HG02642 (cell line): ENCODE results near the gene C1orf53.

Source experiments
- ATAC-seq: cut with Tn5 transposase; IDR thresholded peaks from one replicate; pipeline ENCODE4 v1.9.1; 2021; ENCODE audit warnings: mild to moderate bottlenecking; ENCODE audit not compliant: unreplicated experiment, poor library complexity

Gene C1orf53

DNA sequence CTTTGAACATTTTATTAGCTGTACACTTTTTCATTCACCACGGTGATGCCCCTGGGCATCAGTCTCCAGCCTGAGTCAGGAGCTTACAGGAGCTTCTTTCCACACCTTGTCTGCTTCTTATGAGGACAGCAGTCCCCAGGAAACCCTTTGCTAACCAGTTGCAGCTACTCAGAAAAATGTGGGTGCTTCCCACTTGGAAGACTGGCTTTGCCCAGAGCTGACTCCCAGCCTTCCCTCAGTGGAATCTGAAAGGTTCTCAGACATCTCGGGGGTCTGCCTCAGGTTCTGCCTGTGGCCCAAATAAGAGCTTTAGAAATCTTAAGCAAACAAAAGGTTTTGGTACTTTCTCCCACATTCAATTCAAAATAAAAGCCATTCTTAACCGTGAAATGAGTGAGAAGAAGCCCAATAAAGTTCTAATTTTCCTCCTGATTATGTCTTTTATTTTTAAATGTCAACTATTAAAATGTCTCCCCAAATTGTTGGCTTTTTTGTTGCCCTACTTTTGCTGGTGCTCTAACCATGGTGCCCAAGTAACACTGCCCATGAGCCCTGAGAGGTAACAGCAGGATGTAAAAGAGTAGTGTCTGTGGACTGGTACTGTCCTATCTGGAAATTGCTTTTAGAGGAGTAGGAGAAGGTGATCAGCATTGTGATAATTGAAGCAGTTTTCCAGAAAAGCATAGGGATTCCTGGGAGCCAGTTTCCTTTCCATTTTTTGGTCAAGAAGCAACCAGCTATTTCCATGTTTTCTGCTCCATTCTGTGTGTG lies 5.6 kb downstream of the C1orf53 start:
- ATAC-seq, result no peak

DNA sequence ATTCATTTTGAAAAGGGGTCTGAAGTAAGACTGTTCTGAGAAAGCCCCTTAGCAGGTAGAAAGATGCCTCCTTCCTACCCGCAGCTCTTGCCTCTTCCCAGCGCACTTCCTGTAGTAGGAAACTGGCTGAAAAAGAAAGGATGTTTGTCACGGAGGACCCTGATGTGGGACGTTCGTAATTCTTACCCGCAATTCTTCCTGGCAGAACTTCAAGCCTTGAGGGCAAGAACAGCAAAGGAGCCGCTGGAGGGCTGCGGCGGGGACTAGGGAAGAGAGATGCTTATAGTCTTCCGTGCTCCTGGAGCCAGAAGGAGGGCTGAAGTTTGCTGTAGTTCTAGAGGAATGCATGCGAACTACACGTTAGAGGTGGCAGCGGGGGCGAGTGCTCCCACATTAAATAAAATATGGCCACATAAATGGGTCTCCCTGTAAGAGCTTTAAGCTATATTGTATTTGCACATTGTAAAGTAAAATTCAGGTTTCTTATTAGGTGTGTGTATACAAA lies 6.3 kb downstream of the C1orf53 start:
- ATAC-seq, result no peak

DNA sequence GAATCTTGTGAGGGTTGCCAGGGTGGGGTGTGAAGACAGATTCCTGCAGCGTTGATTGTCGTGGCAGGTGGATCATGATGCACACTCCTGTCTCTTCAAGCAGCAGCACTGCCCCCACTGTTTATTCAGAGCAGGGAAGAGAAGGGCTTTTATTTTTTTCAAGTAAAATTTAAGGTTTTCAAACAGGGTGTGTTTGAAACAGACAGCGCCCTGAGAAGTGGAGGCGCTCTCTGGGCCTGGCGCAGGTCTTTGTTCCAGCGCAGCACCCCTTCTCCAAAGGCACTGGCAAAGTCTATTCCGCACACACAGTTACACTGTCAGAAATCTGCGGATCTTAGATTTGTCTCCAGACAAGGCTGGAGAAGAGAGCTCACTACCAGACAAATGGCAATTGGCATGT lies 7.0 kb downstream of the C1orf53 start:
- ATAC-seq, result no peak

DNA sequence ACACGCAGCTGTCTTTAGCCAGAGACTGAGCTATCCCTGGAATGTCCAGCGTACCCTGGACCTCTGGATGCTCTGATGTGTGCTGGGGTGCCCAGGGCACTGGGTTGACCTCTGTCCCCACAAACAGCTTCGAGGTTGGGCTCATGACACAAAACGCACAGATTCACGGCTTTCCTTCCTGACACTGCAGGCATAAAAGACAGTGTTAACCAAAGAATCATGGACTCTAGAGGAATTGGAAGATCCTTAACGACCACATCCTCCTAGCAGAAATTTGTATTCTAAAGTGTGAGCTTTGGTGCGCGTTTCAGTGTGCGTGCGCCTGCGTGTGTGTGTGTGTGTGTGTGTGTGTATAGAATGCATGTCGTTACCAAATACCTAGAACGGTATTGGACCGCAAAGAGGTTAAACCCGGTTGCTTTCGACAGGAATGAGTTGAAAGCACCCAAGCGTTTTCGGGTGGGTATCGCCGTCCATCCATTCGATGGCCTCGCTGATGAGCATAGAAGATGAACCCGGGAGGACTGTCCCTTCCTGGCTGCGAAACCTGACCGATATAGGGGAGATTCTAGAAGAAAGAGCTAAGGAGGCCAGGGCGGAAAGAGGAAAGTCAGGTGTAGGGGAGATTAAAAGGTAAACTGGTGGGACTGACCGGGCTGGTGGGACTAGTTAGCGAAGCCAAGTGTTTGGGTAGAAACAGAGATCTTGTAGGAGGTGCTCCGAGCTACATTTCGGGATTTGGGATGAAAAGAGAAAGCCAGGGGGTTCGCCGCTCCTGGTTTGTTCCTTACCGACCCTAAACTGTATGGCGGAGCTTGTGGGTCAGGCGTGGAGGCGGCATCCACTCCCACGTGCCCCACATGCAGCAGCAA lies 7.9 kb downstream of the C1orf53 start:
- ATAC-seq, result no peak

DNA sequence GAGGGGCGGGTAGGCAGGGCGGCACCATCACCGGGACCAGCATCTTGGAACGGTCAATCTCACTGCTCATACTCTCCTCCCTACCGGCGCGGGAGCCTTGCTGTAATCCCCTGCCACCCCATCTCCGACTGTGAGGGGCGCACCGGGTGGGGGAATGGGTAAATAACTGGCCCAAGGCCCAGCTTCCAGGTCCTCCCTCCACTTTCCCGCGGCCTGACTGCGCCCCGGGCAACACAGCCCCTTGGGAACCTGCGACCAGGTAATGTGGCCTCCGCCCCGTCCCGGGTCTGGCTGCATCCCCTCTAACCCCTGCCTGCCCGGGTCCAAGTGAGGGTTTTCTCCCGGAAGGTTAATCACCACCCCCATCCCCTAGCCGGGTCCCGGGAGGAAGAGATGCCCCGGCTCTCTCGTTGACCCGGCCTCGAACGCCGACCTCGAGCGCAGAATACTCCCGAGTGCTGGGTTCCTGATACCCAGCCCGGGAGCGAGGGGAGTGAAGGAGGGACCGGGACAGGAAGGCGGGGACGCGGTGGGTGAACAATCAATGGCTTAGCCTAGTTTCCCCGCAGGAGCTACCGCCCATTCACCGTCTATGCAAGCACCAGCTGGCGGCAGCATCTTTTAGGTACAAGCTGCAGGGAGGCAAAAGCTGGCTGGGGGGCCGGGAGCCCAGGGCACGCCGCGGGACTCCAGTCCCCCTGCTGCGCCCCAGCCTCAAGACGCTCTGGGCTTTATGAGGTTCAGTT lies 8.9 kb downstream of the C1orf53 start:
- ATAC-seq, result no peak

DNA sequence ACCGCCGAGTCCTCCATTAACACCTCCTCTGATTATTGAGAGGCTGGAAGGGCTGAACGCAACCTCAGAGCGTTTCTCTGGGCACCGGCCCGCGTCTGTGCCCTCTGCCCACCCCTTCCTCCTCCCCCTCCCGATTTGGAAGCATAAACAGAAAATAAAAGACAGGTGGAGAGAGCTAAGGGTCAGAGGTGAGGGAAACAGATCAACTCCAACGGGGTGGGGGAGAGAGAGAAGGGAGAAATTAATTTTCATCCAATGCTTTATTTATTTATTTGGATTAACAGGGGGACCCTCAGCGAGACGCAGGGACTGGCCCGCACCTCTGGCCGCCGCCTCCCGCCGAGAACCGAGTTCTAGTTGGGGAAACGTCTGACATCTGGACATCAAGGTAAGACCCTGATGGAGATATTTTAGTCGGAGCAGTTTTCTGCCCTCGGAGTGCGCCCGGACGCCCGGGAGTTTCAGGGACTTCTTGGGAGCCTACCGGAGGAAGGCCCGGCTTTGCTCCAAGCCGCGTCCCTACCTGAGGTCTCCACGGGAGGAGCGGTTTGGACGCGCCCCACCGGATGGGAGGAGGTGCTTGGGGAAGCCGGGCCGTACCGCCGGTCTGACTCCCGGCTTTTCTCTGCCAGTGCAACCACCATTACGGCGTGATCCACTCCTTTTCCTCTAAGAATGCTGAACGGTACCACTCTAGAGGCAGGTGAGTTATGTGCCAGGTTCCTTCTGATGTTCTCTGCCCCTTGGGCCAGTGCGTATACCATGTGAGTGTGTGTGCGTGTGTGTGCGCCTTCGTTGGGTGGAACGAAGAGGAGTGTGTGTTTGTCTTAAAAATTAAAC lies 9.6 kb downstream of the C1orf53 start:
- ATAC-seq, result no peak

DNA sequence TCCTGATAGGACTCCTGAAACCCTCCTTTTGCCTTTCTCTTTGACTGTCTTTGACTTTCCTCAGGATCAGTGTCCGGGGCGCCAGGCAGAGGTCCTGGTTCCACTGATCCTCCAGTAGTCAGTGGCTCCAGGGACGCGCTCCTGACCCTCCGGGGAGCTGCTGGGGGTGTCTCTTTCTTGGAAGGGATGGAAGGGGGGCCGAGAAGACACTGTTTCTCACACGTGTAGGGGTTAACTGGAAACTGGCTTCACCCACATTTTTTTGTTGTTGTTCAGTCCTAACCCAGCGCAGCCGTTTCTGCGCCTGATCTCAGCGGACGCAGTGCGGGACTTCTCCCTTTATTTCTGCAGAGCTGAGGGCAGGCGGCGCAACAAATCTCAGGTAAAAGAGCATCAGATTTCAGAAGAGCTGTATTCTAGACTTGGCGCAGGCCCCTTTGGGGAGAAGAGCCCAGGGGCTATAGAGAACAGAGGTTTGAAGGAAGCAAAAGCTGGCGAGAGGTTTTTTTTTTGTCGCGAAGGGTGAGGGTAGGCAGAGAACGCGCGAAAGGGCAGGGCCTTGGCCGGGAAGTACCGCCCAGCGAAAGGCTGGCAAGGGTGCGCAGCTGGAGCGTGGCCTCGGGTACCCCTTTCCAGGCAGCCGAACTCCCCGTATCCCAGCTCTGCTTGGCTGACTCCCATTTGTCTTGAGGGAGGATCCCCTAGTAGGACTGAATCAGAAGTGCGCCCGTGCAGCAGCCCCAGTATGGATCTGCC lies 10.5 kb downstream of the C1orf53 start:
- ATAC-seq, result no peak

DNA sequence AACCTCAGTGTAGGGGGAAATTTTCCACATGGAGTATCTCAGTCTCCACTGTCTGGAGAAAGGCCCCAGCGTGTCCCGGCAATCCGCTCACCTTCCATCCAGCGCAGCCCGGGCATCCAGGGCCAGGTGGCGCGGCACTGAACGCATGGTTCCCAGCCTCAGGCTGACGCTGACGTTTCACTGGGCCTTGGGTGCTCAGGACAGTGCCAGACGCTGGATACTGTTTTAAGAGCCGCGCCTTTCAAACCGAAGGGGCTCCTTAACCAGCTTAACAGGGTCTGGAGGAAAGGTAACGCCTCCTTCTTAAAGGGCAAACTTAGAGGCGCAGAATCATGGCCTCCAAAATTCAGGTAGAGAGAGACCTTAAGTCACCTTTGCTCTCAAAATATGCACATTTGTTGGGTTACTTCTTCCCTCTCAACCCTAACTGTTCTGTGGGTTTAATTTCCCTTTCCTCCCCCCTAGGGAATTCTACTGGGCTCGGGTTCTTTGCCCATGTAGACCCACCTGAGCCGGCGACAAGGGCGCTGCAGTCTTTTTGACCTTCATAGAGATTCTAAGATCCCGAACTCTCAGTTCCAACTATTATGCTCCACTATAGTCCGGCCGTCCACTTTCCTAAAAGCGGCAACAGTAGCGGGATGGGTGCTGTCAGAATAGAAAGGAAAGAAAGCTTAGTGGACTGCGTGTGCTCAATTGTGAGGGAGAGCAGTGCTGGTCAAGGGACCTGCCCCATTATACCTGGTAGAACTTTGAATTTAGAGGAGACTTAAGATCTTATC lies 11.3 kb downstream of the C1orf53 start:
- ATAC-seq, result no peak

DNA sequence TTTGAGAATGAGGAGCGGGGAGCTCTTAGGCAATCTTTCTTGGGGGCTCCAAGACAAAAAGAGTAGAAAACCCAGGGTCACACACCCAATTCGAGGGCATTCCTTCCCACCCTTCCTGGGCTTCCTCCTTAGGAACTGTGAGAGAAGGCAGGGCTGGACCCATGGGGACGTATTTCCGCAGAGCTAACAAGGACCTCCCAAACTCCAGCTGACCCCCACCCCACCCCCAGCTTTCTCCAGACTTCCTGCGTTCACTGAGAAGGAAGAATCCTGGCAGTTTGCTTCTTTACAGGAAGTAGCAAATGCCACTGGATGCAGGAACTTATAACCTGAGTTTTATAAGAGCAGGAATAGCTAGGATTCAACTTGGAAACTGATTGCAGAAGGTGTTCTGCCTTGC lies 12.1 kb downstream of the C1orf53 start:
- ATAC-seq, result no peak

DNA sequence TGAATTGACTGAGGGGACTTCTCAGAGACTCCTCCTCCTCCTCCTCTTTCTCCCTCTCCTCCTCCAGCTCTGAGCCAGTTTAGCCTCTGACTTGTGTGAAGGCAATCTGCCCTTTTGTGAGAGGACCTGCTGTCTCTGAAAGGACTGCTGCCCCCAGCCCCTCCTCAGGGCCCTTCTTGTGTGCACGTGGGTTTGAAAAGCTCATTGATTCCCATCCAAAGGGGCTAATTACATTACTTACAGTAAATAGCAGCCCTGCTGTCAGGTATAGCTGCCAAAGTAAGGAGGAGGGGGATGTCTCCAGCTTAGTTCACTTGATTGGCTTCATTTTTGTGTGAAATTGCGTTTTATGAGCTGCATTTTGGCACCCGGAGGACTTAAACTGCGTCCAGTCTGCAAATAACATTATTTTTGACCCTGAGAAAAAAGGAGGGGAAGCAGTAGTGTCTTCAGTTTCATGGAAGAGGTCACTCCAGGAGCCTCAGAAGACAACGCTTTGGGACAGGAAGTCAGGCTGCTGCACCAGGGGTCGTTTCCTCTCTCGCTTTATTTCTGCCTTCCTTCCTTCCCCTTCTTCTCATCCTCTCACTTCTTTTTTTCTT lies 12.9 kb downstream of the C1orf53 start:
- no peak for ATAC-seq

DNA sequence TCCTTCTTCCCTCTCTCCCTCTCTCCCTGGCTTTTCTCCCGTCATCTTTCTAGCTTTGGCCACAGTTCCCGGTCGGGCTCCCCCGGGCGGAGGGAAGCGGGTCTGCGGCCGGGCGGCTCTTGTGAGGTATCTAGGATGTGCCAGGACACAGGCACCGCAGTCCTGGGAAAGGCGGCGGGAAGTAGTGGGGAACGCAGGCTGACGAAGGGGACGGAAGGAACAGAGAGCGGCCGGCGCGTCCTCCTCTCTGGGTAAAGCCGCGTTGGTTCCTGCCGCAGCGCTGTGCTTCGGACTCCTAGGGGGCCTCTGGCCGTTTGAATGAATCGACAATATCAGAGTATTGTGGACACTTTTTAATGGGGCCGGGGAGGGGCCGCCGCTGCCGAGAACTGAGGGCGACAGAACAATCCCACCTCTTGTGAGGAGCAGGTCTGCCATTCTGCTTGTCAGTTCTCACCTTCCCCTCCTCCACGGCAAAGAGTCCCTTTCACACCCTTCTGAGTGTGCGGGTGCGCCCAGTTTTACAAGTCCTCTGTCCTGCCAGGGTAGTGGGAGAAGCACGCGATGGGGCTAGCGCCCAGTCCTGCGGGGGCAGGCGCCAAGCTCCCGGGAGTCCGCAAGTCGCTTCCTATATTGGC lies 13.6 kb downstream of the C1orf53 start:
- ATAC-seq, result no peak

DNA sequence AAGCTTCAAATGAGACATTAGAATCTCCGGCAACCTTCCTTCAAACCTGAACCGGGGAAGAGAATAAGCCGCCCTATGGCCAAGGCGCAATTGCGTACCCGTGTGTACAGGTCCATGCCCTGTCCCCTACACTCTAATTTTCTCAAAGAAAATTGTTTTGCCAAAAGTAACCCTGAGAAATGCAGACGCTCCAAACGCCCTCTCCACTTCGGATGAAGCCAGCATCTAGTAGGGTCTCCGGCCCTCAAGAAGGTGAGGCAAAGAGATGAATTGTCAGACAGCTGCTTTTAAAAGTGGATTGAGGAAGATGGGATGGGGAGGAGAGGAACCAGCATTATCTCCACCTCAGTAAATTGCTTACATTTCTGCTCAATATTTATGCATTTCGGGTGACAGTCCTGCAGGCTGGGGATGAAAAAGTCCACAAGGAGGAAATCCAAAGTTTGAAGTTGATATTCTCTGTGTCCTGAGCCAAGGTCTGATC lies 14.1 kb downstream of the C1orf53 start:
- ATAC-seq, result no peak

DNA sequence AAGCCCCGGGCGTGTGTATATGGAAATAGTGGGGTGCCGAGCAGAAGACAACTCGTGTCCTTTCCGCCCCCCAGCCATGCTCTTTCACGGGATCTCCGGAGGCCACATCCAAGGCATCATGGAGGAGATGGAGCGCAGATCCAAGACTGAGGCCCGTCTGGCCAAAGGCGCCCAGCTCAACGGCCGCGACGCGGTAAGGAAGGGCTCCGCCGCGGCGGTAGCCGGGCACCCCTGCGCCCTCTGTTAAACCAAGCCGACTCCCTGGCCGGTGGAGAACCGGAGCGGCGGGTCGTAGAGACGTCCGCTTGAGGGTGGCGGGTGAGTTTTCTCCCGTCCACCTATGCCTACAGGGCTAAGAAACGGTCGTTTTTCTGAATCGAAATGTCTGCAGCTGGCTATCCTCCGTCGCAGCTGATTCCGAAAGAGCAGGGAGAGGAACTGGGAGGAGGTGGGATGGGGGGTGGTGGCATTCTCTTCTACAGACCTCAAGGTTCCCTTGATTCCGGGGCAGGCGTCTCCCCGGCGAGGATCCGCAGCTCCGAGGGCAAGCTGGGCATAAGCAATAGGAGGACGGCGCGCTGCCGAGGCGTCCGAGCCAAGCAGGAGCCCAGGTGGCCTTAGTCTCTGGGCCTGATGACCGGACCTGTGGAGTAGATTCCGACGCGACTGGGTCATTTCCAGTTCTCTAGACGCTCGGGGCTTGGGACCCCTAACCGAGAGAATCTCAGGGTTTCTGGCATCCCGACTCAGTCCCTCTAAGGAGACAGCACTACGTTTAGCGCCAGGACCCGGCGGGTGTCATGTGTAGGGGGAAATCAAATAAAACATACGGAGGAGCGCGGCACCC lies 15.6 kb downstream of the C1orf53 start:
- no peak for ATAC-seq

DNA sequence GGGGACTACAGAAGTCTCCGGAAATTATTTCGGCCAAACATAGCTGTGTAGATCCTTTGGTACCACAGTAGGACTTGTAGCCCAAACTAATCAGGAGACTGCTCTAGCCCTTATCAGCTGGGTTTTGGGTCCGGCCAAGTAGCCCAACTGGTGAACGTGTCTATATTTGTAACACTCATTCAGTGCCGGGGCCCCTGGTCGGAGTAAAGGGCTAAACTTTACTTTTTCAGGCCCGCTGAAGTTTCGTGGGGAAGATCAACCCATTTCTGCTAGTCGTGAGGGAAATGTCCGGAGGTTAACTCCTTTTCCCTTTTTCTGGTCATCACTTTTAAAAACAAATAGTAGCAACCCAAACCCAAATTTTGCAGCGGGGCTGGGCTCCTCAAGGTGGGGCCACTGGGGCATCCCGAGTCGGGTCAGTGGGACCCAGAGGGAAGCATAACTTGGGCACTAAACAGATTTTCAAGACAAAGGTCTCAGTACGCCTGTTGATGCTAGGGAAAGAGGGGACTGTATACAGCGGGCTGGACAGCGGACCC lies 16.4 kb downstream of the C1orf53 start:
- ATAC-seq, result no peak

DNA sequence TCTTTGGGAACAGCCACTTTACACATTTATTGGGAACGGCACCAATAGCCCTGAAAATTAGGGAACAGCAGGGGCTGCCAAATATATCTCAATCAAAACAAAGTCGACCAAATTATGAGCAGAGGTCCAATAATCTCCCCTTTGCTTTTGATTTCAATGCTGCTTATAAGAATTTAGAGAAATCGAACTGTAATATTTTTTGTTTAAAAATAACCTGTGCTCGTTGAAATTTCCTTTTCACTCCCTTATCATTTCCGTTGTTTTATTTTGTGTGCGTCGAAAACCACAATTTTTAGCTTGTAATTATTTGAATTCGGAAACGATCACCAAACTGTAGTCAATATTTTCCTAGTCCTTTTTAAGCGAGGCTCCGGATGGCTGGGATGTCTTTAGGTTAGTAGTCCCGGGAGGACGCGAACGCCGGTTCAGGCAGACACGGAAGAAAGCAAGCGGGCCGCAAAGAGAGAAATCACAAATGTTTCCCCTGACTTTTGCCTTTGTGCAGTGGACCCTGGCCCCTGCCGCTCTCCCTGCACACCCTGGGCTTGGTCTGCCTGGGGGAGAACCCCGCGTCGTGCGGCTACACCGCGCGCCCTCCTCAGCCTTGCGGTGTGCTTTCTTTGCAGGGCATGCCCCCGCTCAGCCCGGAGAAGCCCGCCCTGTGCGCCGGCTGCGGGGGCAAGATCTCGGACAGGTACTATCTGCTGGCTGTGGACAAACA lies 17.1 kb downstream of the C1orf53 start:
- no peak for ATAC-seq

DNA sequence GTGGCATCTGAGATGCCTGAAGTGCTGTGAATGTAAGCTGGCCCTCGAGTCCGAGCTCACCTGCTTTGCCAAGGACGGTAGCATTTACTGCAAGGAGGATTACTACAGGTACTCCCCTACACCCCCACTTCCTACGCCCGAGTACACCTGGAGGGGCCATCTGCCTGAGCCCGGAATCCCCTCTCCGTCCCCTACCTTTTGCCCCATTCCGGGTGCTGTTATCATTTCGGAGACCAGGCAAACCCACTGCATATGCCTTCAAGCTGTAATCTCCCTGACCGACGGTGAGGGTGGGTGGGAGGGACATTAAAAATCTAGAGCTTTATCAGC lies 17.6 kb downstream of the C1orf53 start:
- no peak for ATAC-seq
